Measurements from ENCODE around the gene CUL2.
"Not testable (repeated sequence)": the region's sequence is repeated elsewhere in the genome, so short reads cannot be mapped to it uniquely, and the experiment has no call there.

The CUL2 gene

GRCh38 chr10:35090162-35090954, at the start of gene CUL2:
TSS of gene CUL2 (minus strand) at chr10:35090341. CDS start at chr10:35071317, 19,024 bp downstream.
- peak; percentile 85 for DNase-seq (ENCODE audit: low read depth)

- DNase-seq (ENCODE audit: low read depth): no peak
These were observed 46.2 kb upstream of the CUL2 start for GRCh38 chr10:35136263-35136815.

- no peak for DNase-seq (ENCODE audit: low read depth)
These were observed 45.7 kb upstream of the CUL2 start for GRCh38 chr10:35135861-35136260.

GRCh38 chr10:35133586-35133985, 43.4 kb upstream of the CUL2 start:
- no peak for DNase-seq (ENCODE audit: low read depth)

GRCh38 chr10:35132727-35133126, 42.6 kb upstream of the CUL2 start:
- DNase-seq (ENCODE audit: low read depth): no peak

GRCh38 chr10:35130663-35131062, 40.5 kb upstream of the CUL2 start:
- no peak for DNase-seq (ENCODE audit: low read depth)

GRCh38 chr10:35129185-35129674, 39.1 kb upstream of the CUL2 start:
- DNase-seq (ENCODE audit: low read depth): no peak

- peak; percentile 55 for DNase-seq (ENCODE audit: low read depth)
These were observed 37.2 kb upstream of the CUL2 start for GRCh38 chr10:35127289-35127891.

- DNase-seq (ENCODE audit: low read depth): peak; percentile 99
These were observed 36.6 kb upstream of the CUL2 start, which contains the start of gene CREM for GRCh38 chr10:35126530-35127288. TSS of gene CREM (plus strand) at chr10:35126846. CDS start at chr10:35137836, 10,990 bp downstream.

GRCh38 chr10:35126062-35126529, 36.0 kb upstream of the CUL2 start:
- no peak for DNase-seq (ENCODE audit: low read depth)

GRCh38 chr10:35124540-35124939, 34.4 kb upstream of the CUL2 start:
- DNase-seq (ENCODE audit: low read depth): no peak

GRCh38 chr10:35119378-35119777, 29.2 kb upstream of the CUL2 start:
- DNase-seq (ENCODE audit: low read depth): no peak

- DNase-seq (ENCODE audit: low read depth): no peak
These were observed 22.4 kb upstream of the CUL2 start for GRCh38 chr10:35112571-35112970.

GRCh38 chr10:35103882-35104281, 13.7 kb upstream of the CUL2 start:
- no peak for DNase-seq (ENCODE audit: low read depth)

GRCh38 chr10:35097510-35097909, 7.4 kb upstream of the CUL2 start:
- DNase-seq (ENCODE audit: low read depth): no peak

- DNase-seq (ENCODE audit: low read depth): no peak
These were observed 6.2 kb upstream of the CUL2 start for GRCh38 chr10:35096312-35096711.

- DNase-seq (ENCODE audit: low read depth): no peak
These were observed 2.7 kb upstream of the CUL2 start for GRCh38 chr10:35092851-35093250.

- DNase-seq (ENCODE audit: low read depth): no peak
These were observed 2.1 kb upstream of the CUL2 start for GRCh38 chr10:35091994-35092790.

GRCh38 chr10:35089611-35090161, 455 bp downstream of the CUL2 start:
- DNase-seq (ENCODE audit: low read depth): no peak

- no peak for DNase-seq (ENCODE audit: low read depth)
These were observed 6.9 kb downstream of the CUL2 start for GRCh38 chr10:35083242-35083641.

GRCh38 chr10:35080261-35080660, 9.9 kb downstream of the CUL2 start:
- not testable (repeated sequence) for DNase-seq (ENCODE audit: low read depth)
